Lower leg skin (tissue), 3 donors: Measurements from ENCODE around the gene MYO18B.

ENCODE experiments used
- CTCF ChIP-seq, 3 donors: fragments of 450-650 bp; IDR thresholded peaks; one replicate each; pipeline ENCODE4 v1.5.1; 2016; ENCODE audit warnings: antibody characterized with exemption in 3 of 3, mild to moderate bottlenecking in 3 of 3, moderate library complexity in 2 of 3
- POLR2A ChIP-seq, 2 donors: fragments of 450-650 bp; IDR thresholded peaks; one replicate each; pipeline ENCODE4 v1.6.1; 2016 to 2017; ENCODE audit warnings: antibody characterized with exemption in 2 of 2, mild to moderate bottlenecking in 1 of 2, moderate library complexity in 1 of 2

- TF ChIP-seq CTCF (IDR thresholded peaks at IDR 0.05) = no peak
- TF ChIP-seq POLR2A (IDR thresholded peaks at IDR 0.05) = no peak
These were observed 6.7 kb downstream of the MYO18B start for GRCh38 chr22:25748704-25749103.
